ENCODE results near the gene CPSF3. TPM values are rescaled to one million over a fixed set of nuclear protein-coding genes. Genes with fewer than 3 reads are reported as not detected.
A peak's percentile ranks its signal among the peaks of the same experiment; 100 is the strongest.
"Not testable (repeated sequence)": the region's sequence is repeated elsewhere in the genome, so short reads cannot be mapped to it uniquely, and the experiment has no call there.

Gene CPSF3
- total and polyA plus RNA-seq, 4 donors = 34.9 to 39.2 (median 35.1) TPM

DNA sequence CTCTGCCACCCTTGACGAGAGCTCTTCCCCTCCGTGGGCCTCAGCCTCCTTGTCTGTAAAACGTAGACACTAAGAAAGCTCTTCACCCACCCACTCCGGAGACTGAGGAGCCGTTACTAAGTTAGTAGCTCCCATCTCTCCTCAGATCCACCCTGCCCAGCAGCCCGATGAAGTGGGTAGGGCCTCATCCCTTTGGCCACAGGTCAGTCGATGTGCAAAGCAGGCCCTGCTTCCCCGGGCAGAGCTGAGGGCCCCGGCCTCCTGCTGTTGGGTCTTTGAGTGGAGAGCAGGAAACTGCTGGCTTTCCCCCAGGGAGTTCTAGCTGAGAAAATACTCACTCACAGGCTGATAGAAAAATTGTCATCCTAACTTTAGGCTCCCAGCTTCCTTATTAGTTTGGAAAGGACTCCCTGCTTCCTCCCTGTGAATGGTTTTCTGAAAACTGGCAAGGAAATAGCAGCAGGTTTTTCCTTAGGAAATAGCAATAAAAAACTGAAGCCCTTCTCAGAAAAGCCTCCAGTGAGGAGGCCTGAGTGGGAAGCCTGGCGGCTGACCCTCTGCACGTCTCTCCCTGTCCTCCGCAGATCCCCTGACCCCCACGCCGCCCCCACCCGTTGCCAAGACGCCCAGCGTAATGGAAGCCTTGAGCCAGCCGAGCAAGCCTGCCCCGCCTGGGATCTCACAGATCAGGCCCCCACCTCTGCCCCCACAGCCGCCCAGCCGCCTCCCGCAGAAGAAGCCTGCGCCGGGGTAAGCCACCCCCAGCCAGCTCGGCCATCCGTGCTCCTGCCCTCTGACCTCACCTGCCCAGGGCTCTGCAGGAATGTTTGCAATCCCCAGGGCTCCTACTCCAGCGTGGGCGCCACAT lies 30.3 kb upstream of the CPSF3 start:
- peak overlapping the region; percentile 82 for H3K27ac ChIP-seq (ENCODE audit: low read depth, low read length)
- H3K4me3 ChIP-seq (ENCODE audit: low read depth, low read length) = no peak overlapping the region
- peaks cover 18% of the 10 kb centered on the region for H3K4me1 ChIP-seq (ENCODE audit: control insufficient read depth, insufficient read depth, low read length)
- peaks cover 72% of the 10 kb centered on the region for H3K36me3 ChIP-seq (ENCODE audit: control insufficient read depth, insufficient read depth, low read length)
- H3K27me3 ChIP-seq (ENCODE audit: control insufficient read depth, insufficient read depth, low read length) = no peaks in the 10 kb centered on the region
- H3K9me3 ChIP-seq (ENCODE audit: control insufficient read depth, insufficient read depth, low read length) = no peaks in the 10 kb centered on the region
- peak in 1 of 6 donors; percentile 55 for DNase-seq (ENCODE audit: low read depth in 4 of 6, low spot score in 6 of 6)
- WGBS (ENCODE audit: insufficient coverage) = 37% methylated on average over 22 of the region's 28 CpGs

DNA sequence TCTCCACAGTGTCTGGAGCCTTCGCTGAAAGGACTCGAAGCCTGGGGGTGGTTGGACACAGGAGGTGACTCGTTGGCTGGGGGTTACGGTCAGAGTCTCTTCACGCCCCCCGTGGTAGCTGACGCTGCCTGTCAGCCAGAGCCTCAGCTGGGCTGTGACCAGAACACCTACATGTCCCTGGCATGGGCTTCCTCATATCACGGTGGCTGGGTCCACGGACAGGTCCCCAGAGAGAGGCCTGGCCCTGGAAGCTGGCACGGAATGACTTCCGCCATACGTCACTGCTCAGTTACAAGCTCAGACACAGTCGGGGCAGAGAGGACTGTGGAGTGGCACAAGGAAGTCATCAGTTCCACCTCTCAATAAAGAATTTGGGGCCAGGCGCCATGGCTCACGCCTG lies 28.6 kb upstream of the CPSF3 start:
- 95% methylated on average over 14 of the region's 15 CpGs for WGBS (ENCODE audit: insufficient coverage)
- H3K36me3 ChIP-seq (ENCODE audit: control insufficient read depth, insufficient read depth, low read length) = peaks cover 61% of the 10 kb centered on the region
- no peak overlapping the region for H3K27ac ChIP-seq (ENCODE audit: low read depth, low read length)
- peaks cover 23% of the 10 kb centered on the region for H3K4me1 ChIP-seq (ENCODE audit: control insufficient read depth, insufficient read depth, low read length)
- H3K27me3 ChIP-seq (ENCODE audit: control insufficient read depth, insufficient read depth, low read length) = no peaks in the 10 kb centered on the region
- H3K9me3 ChIP-seq (ENCODE audit: control insufficient read depth, insufficient read depth, low read length) = no peaks in the 10 kb centered on the region
- no peak overlapping the region for H3K4me3 ChIP-seq (ENCODE audit: low read depth, low read length)
- DNase-seq (ENCODE audit: low read depth in 4 of 6, low spot score in 6 of 6) = no peak

- 93% methylated on average over 9 of the region's 14 CpGs for WGBS (ENCODE audit: insufficient coverage)
- DNase-seq (ENCODE audit: low read depth in 4 of 6, low spot score in 6 of 6) = no peak
- Histone ChIP-seq H3K4me3 (ENCODE audit: low read depth, low read length) (no peak overlapping the region), H3K27me3 (ENCODE audit: control insufficient read depth, insufficient read depth, low read length) (no peaks in the 10 kb centered on the region), H3K36me3 (ENCODE audit: control insufficient read depth, insufficient read depth, low read length) (peaks cover 62% of the 10 kb centered on the region), H3K4me1 (ENCODE audit: control insufficient read depth, insufficient read depth, low read length) (peaks cover 20% of the 10 kb centered on the region), H3K27ac (ENCODE audit: low read depth, low read length) (no peak overlapping the region), H3K9me3 (ENCODE audit: control insufficient read depth, insufficient read depth, low read length) (no peaks in the 10 kb centered on the region)
These were observed 26.3 kb upstream of the CPSF3 start for GRCh38 chr2:9397201-9397600.

DNA sequence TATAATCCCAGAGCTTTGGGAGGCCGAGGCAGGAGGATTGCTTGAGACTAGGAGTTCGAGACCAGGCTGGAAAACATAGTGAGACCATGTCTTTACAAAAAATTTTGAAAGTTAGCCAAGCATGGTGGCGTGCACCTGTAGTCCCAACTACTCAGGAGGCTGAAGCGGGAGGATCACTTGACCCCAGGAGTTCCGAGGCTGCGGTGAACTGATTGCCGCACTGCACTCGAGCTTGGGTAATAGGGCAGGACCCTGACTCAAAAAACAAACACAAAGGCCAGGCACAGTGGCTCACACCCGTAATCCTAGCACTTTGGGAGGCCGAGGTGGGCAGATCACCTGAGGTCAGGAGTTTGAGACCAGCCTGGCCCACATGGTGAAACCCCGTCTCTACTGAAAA lies 25.2 kb upstream of the CPSF3 start:
- 98% methylated on average over 11 of the region's 11 CpGs for WGBS (ENCODE audit: insufficient coverage)
- Histone ChIP-seq H3K36me3 (ENCODE audit: control insufficient read depth, insufficient read depth, low read length) (peaks cover 57% of the 10 kb centered on the region), H3K27ac (ENCODE audit: low read depth, low read length) (peak overlapping the region; percentile 63)
- not testable (repeated sequence) for H3K4me3 ChIP-seq (ENCODE audit: low read depth, low read length); H3K4me1 ChIP-seq (ENCODE audit: control insufficient read depth, insufficient read depth, low read length); DNase-seq (ENCODE audit: low read depth in 4 of 6, low spot score in 6 of 6); H3K27me3 ChIP-seq (ENCODE audit: control insufficient read depth, insufficient read depth, low read length); H3K9me3 ChIP-seq (ENCODE audit: control insufficient read depth, insufficient read depth, low read length)

- H3K27ac ChIP-seq (ENCODE audit: low read depth, low read length) = peak overlapping the region; percentile 78
These were observed 24.3 kb upstream of the CPSF3 start for GRCh38 chr2:9398881-9399780.

GRCh38 chr2:9400268-9401058 lies 23.0 kb upstream of the CPSF3 start:
- H3K27ac ChIP-seq (ENCODE audit: low read depth, low read length) = no peak overlapping the region
- DNase-seq (ENCODE audit: low read depth in 4 of 6, low spot score in 6 of 6) = no peak
- peaks cover 5% of the 10 kb centered on the region for H3K4me1 ChIP-seq (ENCODE audit: control insufficient read depth, insufficient read depth, low read length)
- H3K4me3 ChIP-seq (ENCODE audit: low read depth, low read length) = no peak overlapping the region
- H3K36me3 ChIP-seq (ENCODE audit: control insufficient read depth, insufficient read depth, low read length) = peaks cover 45% of the 10 kb centered on the region
- H3K9me3 ChIP-seq (ENCODE audit: control insufficient read depth, insufficient read depth, low read length) = no peaks in the 10 kb centered on the region
- no peaks in the 10 kb centered on the region for H3K27me3 ChIP-seq (ENCODE audit: control insufficient read depth, insufficient read depth, low read length)
- 87% methylated on average over 11 of the region's 12 CpGs for whole genome bisulfite sequencing (ENCODE audit: insufficient coverage)

More at GRCh38 chr2:9398881-9399780, 24.3 kb upstream of the CPSF3 start:
- H3K9me3 ChIP-seq (ENCODE audit: control insufficient read depth, insufficient read depth, low read length) = no peaks in the 10 kb centered on the region
- H3K27me3 ChIP-seq (ENCODE audit: control insufficient read depth, insufficient read depth, low read length) = no peaks in the 10 kb centered on the region
- 76% methylated on average over 17 of the region's 20 CpGs for WGBS (ENCODE audit: insufficient coverage)
- peaks cover 5% of the 10 kb centered on the region for H3K4me1 ChIP-seq (ENCODE audit: control insufficient read depth, insufficient read depth, low read length)
- no peak overlapping the region for H3K4me3 ChIP-seq (ENCODE audit: low read depth, low read length)
- H3K36me3 ChIP-seq (ENCODE audit: control insufficient read depth, insufficient read depth, low read length) = peaks cover 53% of the 10 kb centered on the region
- peak in 1 of 6 donors; percentile 60 for DNase-seq (ENCODE audit: low read depth in 4 of 6, low spot score in 6 of 6)

DNA sequence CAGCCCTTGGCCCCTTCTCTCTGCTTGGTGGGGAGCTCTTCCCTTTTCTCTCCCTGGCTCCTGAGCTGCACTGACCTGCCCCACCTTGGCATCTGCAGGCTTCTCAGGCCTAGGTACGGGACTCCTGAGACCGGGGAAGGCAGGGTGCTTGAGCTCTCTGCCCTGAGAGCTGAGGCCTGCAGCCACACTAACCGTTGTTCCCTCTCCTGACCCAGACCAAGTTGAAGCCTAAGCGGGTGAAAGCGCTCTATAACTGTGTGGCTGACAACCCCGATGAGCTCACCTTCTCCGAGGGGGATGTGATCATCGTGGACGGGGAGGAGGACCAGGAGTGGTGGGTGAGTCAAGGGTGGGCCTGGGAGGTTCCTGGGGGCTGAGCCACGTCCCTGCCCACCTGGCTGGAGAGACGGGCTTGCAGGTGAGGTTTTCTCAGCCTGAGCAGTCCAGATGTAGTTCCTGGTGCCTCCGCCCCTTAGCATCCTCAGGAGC lies 22.4 kb upstream of the CPSF3 start:
- 93% methylated on average over 12 of the region's 12 CpGs for WGBS (ENCODE audit: insufficient coverage)
- Histone ChIP-seq H3K4me1 (ENCODE audit: control insufficient read depth, insufficient read depth, low read length) (peaks cover 5% of the 10 kb centered on the region), H3K36me3 (ENCODE audit: control insufficient read depth, insufficient read depth, low read length) (peaks cover 41% of the 10 kb centered on the region), H3K4me3 (ENCODE audit: low read depth, low read length) (no peak overlapping the region), H3K9me3 (ENCODE audit: control insufficient read depth, insufficient read depth, low read length) (no peaks in the 10 kb centered on the region), H3K27me3 (ENCODE audit: control insufficient read depth, insufficient read depth, low read length) (no peaks in the 10 kb centered on the region), H3K27ac (ENCODE audit: low read depth, low read length) (no peak overlapping the region)
- DNase-seq (ENCODE audit: low read depth in 4 of 6, low spot score in 6 of 6) = no peak

- Histone ChIP-seq H3K4me3 (ENCODE audit: low read depth, low read length) (no peak overlapping the region), H3K27ac (ENCODE audit: low read depth, low read length) (no peak overlapping the region), H3K9me3 (ENCODE audit: control insufficient read depth, insufficient read depth, low read length) (no peaks in the 10 kb centered on the region), H3K4me1 (ENCODE audit: control insufficient read depth, insufficient read depth, low read length) (peaks cover 5% of the 10 kb centered on the region), H3K27me3 (ENCODE audit: control insufficient read depth, insufficient read depth, low read length) (no peaks in the 10 kb centered on the region), H3K36me3 (ENCODE audit: control insufficient read depth, insufficient read depth, low read length) (peaks cover 38% of the 10 kb centered on the region)
- 88% methylated on average over 14 of the region's 19 CpGs for WGBS (ENCODE audit: insufficient coverage)
- DNase-seq (ENCODE audit: low read depth in 4 of 6, low spot score in 6 of 6) = no peak
These were observed 21.6 kb upstream of the CPSF3 start for GRCh38 chr2:9401646-9402371.

All from spinal cord (tissue), 10 donors.